Spinal cord (tissue), 10 donors: ENCODE data around the gene PPP1R9B. TPM values are rescaled to one million over a fixed set of nuclear protein-coding genes. Genes with fewer than 3 reads are reported as not detected.
A peak's percentile ranks its signal among the peaks of the same experiment; 100 is the strongest.

Source experiments
- DNase-seq, 6 donors: peaks; one replicate each; pipeline versions ENCODE4 v3.0.0 to v3.0.0-alpha.2; 2013 to 2015; ENCODE audit warnings: low spot score in 6 of 6, low read depth in 4 of 6
- H3K27ac ChIP-seq: one replicate; pipeline ENCODE4 v1.5.1; 2013; ENCODE audit warnings: low read depth, low read length, control low read depth
- H3K27me3 ChIP-seq: one replicate; pipeline ENCODE4 v1.6.1; 2013; ENCODE audit warnings: low read length; ENCODE audit not compliant: control insufficient read depth, insufficient read depth
- H3K36me3 ChIP-seq: one replicate; pipeline ENCODE4 v1.6.1; 2013; ENCODE audit warnings: low read length; ENCODE audit not compliant: control insufficient read depth, insufficient read depth
- H3K4me1 ChIP-seq: one replicate; pipeline ENCODE4 v1.6.1; 2013; ENCODE audit warnings: low read length; ENCODE audit not compliant: control insufficient read depth, insufficient read depth
- H3K4me3 ChIP-seq: one replicate; pipeline ENCODE4 v1.5.1; 2013; ENCODE audit warnings: low read depth, low read length, control low read depth
- H3K9me3 ChIP-seq: one replicate; pipeline ENCODE4 v1.6.1; 2013; ENCODE audit warnings: low read length; ENCODE audit not compliant: control insufficient read depth, insufficient read depth
- WGBS: methylation state at CpG from one replicate; pipeline ENCODE4 v1.1.5; 2013; ENCODE audit warnings: missing lambda C conversion rate; ENCODE audit not compliant: insufficient coverage; 5-methylcytosine and 5-hydroxymethylcytosine counted together
- polyA plus RNA-seq, 2 donors: library from polyadenylated mRNA; unstranded; fragments of 120-200 nt; gene quantifications; one replicate each; pipeline ENCODE4 v1.2.1, GENCODE V29; 2013; ENCODE audit not compliant: insufficient read length in 2 of 2
- total RNA-seq, 2 donors: library from RNA; depleted of rRNA in 1 of 2; stranded (reverse); fragments of 120-200 nt in 1 of 2; fragments of >200 nt in 1 of 2; gene quantifications; one replicate each; pipeline versions ENCODE4 v1.2.3 to v1.2.4, GENCODE V29; 2013 to 2014
- donor health status: healthy.

The PPP1R9B gene
- total and polyA plus RNA-seq, 4 donors, result 23.7 to 102 (median 71.2) TPM

DNA sequence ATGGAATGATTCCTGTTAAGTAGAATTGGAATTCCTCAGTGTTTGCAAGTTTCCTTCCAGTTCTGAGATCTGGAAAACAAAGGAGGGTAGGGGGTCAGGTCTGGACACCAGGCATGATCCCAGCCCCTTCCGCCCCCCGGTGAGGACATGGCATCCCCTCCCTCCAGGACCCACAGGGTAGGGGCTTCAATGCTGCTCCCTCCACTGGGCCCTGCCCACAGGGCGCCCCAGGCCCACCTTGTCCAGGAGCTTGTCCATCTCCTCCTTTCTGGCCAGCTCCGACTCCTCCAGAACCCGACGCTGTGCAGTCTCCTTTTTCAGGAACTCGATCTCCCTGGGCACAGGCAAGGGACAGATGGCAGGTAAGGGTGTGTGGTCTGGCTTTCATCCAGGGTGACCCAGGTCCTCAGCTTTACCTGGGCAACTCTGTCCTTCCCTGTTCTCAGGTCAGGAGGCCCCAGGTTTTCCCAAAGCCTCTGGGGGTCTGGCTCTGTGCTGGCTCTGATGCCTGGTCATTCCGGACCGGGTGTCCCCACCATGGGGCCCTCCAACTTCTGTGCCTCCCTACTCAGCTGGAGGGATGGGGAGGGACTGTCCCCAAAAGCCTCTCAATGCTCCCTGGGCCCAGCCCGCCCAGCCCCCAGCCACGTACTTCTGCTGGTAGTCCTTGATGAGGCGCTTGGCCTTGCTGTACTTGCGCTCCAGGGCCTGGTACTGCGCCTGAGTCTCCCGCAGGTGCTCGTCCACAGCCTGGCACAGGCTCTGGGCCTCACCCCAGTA lies 15.0 kb downstream of the PPP1R9B start:
- WGBS, result 81% methylated on average over 12 of the region's 16 CpGs
- H3K9me3 ChIP-seq, result no peaks in the 10 kb centered on the region
- H3K4me3 ChIP-seq, result no peak overlapping the region
- no peaks in the 10 kb centered on the region for H3K27me3 ChIP-seq
- peaks cover 11% of the 10 kb centered on the region for H3K4me1 ChIP-seq
- DNase-seq, result no peak
- no peak overlapping the region for H3K27ac ChIP-seq
- H3K36me3 ChIP-seq, result peaks cover 80% of the 10 kb centered on the region

DNA sequence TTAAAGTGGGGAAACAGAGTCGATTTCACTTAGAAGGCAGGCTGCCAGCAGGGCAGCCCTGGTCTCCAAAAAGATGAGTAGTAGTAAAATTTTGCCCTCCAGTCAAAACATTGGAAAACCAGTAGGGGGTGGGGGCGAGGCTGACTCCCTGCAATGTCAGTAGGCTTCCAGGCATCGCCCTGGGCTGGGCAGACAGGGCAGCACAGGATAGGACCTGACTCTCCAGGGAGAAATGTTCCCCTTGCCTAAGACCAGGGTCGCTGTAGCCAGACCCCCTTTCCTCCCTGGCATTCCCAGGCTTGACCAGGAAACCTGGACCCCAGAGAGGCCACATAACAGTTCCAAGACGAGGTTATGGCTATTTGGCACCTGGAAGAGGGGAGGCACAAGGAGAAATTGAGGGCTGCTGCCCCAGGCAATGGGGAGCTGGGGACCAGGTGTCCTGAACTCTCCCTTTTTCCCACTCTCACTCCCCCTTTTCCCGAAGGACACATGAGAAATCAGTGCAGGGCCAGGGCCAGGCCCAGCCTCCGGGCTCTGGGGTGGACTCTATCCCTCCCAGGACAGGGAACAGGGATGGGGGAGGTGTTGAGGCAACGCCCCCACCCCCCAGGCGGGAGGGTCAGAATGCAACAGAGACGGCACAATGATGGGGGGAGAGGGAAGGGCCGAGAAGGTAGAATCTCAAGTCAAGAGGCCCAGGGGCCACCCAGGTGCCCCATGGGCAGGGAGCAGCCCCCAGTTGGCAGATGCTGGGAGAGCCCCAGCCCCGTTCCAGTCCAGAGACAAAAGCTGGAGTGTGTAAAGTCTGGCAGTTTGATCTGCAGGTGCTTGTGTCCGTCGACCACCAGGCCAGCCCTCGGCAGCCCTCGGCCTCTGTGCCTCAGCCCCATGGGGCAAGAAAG lies 16.0 kb downstream of the PPP1R9B start:
- H3K4me3 ChIP-seq, result no peak overlapping the region
- peaks cover 10% of the 10 kb centered on the region for H3K4me1 ChIP-seq
- H3K27me3 ChIP-seq, result no peaks in the 10 kb centered on the region
- DNase-seq, result no peak
- H3K9me3 ChIP-seq, result no peaks in the 10 kb centered on the region
- no peak overlapping the region for H3K27ac ChIP-seq
- WGBS, result 50% methylated on average over 8 of the region's 16 CpGs
- H3K36me3 ChIP-seq, result peaks cover 70% of the 10 kb centered on the region

DNA sequence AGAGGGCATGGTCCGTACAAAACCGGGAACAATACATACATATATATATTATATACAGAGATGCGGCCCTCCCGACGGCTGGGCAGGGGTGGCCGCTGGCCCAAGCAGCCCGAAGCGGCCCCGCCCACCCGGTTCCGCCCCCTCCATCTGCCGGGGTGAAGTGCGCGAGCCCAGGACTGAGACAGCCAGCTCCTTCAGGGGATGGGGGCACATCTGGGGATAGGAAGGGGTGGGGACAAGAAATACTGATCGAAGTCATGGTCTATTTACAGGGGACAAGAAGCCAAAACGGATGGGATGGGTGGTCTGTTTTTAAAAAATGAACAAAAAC lies 16.7 kb downstream of the PPP1R9B start:
- Histone ChIP-seq H3K27me3 (no peaks in the 10 kb centered on the region), H3K4me1 (peaks cover 16% of the 10 kb centered on the region), H3K27ac (no peak overlapping the region), H3K36me3 (peaks cover 62% of the 10 kb centered on the region), H3K9me3 (no peaks in the 10 kb centered on the region), H3K4me3 (no peak overlapping the region)
- DNase-seq, result no peak
- 31% methylated on average over 14 of the region's 16 CpGs for WGBS

DNA sequence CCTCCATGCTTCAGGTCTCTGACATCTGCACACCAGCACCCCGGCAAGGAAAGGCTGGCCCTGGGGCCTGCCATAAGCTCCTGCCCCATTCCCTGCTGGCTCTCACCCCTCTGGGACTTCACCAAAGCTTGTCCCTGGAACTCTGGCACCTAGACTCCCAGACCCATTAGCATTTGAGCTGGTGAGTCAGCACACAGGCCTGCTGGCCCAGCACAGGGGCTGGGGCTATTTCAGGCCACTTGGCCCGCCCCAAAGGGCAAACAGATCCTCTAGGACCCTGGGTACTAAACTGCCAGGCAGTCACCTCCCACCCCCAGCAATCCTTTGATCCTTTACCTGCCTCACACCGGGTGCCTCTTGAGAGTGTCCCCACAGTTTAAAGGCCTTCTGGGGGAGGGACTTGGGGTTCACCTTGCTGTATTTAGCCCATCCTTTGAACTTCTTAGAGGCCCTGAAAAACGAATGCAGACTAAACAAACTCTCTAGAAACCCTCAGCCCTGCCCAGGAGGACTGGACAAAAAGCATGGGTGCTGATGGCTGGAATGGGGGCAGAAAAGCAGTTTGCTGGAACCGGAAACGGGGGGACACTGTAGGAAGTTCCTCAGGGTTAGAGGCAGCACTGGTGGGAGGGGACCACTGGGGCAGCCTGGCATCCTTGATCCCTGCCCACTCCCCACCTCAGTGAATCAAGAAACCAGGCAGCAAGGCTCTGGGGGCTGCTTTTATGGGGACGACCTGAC lies 17.3 kb downstream of the PPP1R9B start:
- Histone ChIP-seq H3K27ac (no peak overlapping the region), H3K36me3 (peaks cover 57% of the 10 kb centered on the region), H3K4me1 (peaks cover 19% of the 10 kb centered on the region), H3K9me3 (no peaks in the 10 kb centered on the region), H3K4me3 (no peak overlapping the region), H3K27me3 (no peaks in the 10 kb centered on the region)
- no peak for DNase-seq
- WGBS, result 66% methylated on average over 4 of the region's 7 CpGs

DNA sequence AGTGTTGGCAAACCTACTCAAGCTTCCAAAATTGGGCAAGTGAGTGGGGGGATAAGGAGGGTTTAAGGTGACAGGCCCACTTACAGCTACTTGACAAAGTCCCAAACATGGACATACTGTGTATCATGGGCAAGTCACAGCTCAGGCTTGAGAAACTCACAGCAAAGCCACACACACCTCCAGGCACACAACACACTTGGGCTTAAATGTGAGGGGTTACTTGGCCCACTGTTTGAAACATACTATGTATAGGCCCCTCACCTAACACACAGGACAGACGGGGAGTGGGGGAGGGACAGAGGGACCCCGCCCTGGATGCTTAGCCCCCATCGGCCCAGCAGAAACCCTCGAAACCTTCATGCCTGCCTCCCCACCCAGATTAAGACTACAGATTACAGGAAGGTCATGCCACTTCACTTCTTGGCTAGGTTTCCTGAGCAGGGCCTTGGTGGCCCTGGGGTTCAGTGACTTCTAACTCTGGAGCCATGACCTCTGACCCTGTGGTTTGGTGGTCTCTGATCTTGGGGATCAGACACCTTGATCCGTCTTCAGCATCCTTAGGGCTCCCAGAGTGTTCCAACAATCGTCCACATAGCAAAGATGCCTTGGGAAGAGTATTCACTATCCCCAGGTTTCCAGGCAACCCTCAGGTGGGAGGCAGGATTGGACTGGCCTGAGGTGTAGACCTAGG lies 18.2 kb downstream of the PPP1R9B start:
- peaks cover 50% of the 10 kb centered on the region for H3K36me3 ChIP-seq
- H3K4me3 ChIP-seq, result no peak overlapping the region
- H3K27ac ChIP-seq, result no peak overlapping the region
- H3K4me1 ChIP-seq, result peaks cover 19% of the 10 kb centered on the region
- WGBS, result 94% methylated on average over 3 of the region's 6 CpGs
- H3K9me3 ChIP-seq, result no peaks in the 10 kb centered on the region
- DNase-seq, result no peak
- H3K27me3 ChIP-seq, result no peaks in the 10 kb centered on the region

DNA sequence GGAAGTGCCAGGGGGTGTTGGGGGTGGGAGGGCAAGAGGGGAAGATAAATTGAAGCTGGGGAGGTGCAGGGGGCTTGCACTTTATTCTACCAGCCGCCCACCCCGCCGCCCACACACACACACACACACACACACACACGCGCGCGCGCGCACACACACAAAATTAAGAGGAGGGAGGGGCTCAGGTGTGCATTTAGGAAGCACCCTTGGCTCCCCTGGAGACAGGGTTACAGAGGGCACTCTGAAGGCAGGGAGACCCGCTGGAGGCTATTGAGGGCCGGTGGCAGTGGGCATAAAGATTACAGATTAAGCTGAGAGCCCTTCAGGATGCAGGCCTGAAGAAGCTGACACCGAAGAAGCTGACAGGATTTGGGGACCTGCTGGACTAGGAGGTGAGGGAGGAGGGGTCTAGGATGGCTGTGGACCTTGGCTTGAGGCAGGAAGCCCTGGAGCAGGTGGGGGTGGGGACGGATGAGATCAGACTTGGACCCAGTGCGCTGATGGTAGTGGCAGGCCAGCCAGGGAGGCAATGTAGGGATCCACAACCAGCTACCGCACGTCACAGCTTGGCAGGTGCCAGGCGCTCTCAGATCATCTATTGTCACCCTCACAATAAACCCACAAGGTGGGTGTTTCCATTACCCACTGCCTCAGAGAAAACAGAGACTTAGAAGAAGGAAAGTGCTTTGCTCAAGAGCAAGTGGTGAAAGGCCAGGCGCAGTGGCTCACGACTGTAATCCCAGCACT lies 19.7 kb downstream of the PPP1R9B start:
- Histone ChIP-seq H3K36me3 (peaks cover 35% of the 10 kb centered on the region), H3K27ac (no peak overlapping the region), H3K27me3 (no peaks in the 10 kb centered on the region), H3K9me3 (no peaks in the 10 kb centered on the region), H3K4me3 (peak overlapping the region; percentile 56), H3K4me1 (peaks cover 19% of the 10 kb centered on the region)
- 24% methylated on average over 6 of the region's 19 CpGs for WGBS
- DNase-seq, result peak in 1 of 6 donors; percentile 64

DNA sequence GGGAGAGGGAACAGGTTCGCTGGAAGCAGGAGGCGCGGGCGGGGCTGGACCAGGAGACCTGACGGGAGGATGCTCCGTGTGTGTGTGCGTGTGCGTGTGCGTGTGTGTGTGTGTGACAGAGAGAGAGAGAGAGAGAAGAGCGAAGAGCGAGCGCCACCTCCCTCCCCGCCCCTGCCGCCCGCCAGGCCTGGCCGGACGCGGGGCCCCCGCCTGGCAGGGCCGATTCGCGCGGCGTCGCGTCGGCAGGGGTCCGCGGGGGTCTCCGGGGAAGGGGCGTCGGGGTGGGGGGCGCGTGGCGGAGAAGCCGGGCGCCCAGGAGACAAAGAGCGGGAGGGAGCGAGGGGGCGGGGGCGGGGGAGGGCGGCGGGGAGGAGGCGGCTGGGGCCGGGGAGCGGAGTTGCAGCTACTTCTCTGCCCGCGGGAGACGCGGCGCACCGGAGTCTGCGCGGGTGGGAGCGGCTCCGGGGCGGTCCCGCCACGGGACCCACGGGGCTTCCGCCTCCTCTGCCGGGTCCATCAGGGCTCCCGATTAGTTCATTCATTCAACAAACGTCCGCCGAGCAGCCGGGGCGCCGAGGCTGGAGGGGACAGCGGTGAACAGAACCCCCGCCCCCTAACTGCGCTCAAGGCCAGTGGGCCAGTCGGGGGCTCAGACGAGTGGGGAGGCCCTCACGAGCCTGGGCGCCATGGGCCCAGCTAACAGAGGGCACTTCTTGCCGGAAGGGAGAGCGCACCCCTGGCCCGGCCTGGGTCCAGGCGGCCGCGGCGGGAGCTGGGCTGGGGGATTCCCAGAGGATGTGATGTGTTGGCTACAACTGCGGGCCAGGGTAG lies 20.5 kb downstream of the PPP1R9B start, which contains the start of gene SAMD14:
TSS of gene SAMD14 (minus strand) at position 433 of the 831 bp plus-strand sequence. CDS start 5,201 bp downstream, outside the sequence.
- no peaks in the 10 kb centered on the region for H3K9me3 ChIP-seq
- H3K27me3 ChIP-seq, result no peaks in the 10 kb centered on the region
- WGBS, result under 1% methylated on average over 50 of the region's 84 CpGs
- H3K36me3 ChIP-seq, result peaks cover 32% of the 10 kb centered on the region
- H3K4me3 ChIP-seq, result peak within 1 kb of the TSS; percentile 56
- peak in 2 of 6 donors; percentile 89 to 96 for DNase-seq
- peaks cover 19% of the 10 kb centered on the region for H3K4me1 ChIP-seq
- H3K27ac ChIP-seq, result peak within 1 kb of the TSS; percentile 79

DNA sequence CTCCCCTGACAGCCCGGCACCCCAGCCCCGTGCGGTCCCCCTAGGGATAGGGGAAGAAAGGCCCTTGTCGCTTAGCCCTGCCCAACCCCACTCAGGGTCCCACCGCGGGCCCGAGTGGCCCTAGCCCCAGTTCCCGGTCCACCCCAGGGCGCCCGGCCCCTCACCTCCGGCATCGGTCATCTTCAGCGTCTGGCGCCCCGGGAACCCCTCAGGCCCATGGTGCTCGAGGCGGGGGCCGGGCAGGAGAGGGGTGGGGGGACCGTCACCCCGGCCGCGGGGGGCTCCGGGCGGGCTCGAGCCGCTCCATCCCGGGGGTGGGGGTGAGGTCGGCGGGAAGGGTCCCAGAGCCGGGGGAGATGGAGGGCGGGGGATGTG lies 21.1 kb downstream of the PPP1R9B start:
- H3K27ac ChIP-seq, result peak overlapping the region; percentile 40
- WGBS, result 0% methylated on average over 25 of the region's 31 CpGs
- H3K36me3 ChIP-seq, result peaks cover 29% of the 10 kb centered on the region
- H3K27me3 ChIP-seq, result no peaks in the 10 kb centered on the region
- peaks cover 19% of the 10 kb centered on the region for H3K4me1 ChIP-seq
- no peaks in the 10 kb centered on the region for H3K9me3 ChIP-seq
- no peak for DNase-seq
- H3K4me3 ChIP-seq, result peak overlapping the region; percentile 56
